Measurements from ENCODE around the gene RIPPLY3.

Gene RIPPLY3

DNA sequence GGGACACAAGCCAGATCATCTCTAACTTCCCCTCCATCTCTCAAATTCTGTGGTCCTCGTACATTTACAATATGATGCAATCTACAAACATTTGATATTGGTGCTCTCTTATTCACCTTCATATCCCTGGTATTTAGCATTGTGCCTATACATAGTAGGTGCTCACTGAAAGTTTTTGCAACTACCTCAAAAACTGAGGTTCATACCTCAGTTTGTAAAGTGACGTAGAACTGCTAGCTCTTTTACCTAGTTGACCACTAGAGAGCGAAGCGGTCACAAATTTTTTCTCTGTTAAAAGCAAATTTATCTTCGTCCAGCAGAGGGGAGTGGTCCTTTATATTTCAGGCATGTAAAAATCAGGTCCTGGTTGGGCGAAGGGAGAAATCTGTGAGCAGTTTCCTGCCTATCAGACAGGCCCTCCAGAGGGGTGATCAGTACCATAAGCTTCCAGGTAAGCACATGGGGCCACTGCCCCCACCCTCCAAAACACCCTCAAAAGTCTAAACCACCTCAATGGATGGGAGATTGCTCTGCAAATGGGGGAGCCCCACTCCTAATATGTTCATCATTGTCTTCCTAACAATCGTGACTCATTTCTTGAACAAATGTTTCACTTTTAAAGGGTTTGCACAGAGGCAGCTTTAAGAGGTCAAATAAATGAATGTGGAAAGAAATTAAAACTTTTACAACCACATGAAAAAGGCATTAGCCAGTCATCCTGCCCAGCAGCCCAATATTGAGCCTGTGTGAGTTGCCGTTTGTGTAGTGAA is 29.4 kb upstream of the RIPPLY3 start:
- TF ChIP-seq POLR2AphosphoS5 (IDR thresholded peaks at IDR 0.05; ENCODE audit: low read depth, low read length) (no peak), TAF1 (IDR thresholded peaks at IDR 0.05; ENCODE audit: borderline replicate concordance, insufficient read depth, low read length) (no peak)

DNA sequence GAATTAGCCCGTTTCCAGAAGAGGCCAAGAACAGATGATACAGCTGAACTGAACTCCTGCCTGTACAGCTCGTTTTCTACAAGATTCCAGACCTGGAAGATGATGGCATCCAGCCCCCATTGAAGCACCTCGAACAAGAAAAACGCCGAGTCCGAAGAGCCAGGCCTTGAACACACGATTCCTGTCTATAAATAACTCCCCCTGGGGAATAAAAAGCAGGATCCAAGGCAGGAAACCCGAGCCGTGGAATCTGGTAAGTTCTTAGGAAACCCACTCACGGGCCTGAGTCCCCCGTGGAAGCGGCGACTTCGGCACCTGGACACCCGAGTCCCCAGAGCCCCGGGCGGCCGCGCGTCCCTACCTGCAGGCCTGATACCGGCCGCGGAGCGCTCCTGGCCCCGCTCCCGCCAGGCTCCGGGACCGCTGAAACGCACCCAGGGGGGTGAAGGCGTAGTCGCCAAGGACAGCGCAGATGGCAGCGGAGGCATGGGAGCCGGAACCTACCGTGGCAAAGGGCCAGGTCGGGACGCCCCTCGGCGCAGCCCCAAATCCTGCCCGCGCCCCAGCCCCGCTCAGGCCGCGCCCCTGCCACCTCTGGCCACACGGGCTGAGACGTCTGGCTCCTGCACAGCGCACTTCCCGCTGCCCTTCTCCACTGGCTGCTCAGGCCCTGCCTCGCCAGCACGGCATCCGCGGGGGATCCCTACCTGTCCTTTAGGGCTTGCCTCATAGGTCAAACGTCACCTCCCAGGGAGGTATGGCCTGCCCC is 26.0 kb upstream of the RIPPLY3 start:
- TF ChIP-seq SIN3A (IDR thresholded peaks at IDR 0.05; ENCODE audit: borderline replicate concordance, insufficient read depth, low read length) (no peak), FOXP2 (optimal IDR thresholded peaks at IDR 0.05; ENCODE audit: borderline replicate concordance, extremely low read depth, extremely low read length, insufficient read depth) (no peak), TAF1 (IDR thresholded peaks at IDR 0.05; ENCODE audit: borderline replicate concordance, insufficient read depth, low read length) (no peak), POLR2AphosphoS5 (IDR thresholded peaks at IDR 0.05; ENCODE audit: low read depth, low read length) (no peak)
- TF ChIP-seq, protein P1, sequence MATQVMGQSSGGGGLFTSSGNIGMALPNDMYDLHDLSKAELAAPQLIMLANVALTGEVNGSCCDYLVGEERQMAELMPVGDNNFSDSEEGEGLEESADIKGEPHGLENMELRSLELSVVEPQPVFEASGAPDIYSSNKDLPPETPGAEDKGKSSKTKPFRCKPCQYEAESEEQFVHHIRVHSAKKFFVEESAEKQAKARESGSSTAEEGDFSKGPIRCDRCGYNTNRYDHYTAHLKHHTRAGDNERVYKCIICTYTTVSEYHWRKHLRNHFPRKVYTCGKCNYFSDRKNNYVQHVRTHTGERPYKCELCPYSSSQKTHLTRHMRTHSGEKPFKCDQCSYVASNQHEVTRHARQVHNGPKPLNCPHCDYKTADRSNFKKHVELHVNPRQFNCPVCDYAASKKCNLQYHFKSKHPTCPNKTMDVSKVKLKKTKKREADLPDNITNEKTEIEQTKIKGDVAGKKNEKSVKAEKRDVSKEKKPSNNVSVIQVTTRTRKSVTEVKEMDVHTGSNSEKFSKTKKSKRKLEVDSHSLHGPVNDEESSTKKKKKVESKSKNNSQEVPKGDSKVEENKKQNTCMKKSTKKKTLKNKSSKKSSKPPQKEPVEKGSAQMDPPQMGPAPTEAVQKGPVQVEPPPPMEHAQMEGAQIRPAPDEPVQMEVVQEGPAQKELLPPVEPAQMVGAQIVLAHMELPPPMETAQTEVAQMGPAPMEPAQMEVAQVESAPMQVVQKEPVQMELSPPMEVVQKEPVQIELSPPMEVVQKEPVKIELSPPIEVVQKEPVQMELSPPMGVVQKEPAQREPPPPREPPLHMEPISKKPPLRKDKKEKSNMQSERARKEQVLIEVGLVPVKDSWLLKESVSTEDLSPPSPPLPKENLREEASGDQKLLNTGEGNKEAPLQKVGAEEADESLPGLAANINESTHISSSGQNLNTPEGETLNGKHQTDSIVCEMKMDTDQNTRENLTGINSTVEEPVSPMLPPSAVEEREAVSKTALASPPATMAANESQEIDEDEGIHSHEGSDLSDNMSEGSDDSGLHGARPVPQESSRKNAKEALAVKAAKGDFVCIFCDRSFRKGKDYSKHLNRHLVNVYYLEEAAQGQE (IDR thresholded peaks at IDR 0.05; ENCODE audit: insufficient read depth in 1 of 2, low read depth in 2 of 2, low read length in 2 of 2), result no peak

DNA sequence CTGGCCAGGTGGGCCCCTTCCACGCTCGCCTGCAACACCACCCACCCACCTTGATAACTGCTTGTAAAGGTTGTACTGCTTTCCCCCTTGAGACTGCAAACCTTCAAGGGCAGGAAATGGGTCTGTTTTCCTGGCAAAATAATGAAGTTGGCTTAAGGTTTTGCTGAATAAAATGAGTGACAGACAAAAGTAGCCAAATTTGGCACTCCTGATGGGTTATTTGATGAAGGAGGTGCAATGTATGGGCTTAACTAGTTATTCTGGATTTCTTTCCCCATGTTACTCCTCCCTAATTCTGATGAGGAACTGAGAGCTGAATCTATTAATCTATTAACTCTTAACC is 25.5 kb upstream of the RIPPLY3 start:
- TF ChIP-seq SIN3A (IDR thresholded peaks at IDR 0.05; ENCODE audit: borderline replicate concordance, insufficient read depth, low read length), result no peak
- no peak for TF ChIP-seq FOXP2 (optimal IDR thresholded peaks at IDR 0.05; ENCODE audit: borderline replicate concordance, extremely low read depth, extremely low read length, insufficient read depth)
- TF ChIP-seq, protein P1 (IDR thresholded peaks at IDR 0.05; ENCODE audit: insufficient read depth in 1 of 2, low read depth in 2 of 2, low read length in 2 of 2), result no peak
- no peak for TF ChIP-seq POLR2AphosphoS5 (IDR thresholded peaks at IDR 0.05; ENCODE audit: low read depth, low read length)
- TF ChIP-seq TAF1 (IDR thresholded peaks at IDR 0.05; ENCODE audit: borderline replicate concordance, insufficient read depth, low read length), result no peak

DNA sequence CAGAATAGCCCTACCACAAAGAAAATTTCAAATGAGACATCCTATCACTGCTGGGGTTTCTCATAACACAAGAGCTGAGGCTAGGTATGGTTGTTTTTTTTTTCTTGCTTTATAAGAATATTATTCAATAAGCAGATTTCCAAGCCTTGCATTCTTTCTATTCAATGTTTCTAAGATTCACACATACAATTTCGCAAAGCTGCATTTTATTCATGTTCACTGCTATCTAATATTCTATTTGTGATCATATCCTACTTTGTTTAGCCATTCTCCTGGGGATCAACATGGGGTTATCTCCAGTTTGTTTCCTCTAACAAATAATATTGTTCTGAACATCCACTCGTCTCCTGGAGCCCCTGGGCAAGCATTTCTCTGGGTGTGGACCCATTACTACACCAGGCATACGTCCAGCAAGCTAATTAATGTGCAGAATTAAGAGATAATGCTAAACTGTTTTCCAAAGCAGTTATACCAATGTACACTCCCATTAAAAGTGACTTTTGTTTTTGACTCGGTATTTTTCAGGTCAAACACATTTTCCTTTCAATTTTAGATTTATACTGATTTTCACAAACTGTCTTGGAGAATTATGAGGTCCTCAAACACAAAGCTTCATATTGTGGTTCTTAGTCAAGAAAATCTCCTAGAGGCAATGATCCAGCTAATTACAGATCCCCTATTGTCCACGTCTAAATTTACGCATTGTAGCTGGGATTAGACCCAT is 24.4 kb upstream of the RIPPLY3 start:
- no peak for TF ChIP-seq POLR2AphosphoS5 (IDR thresholded peaks at IDR 0.05; ENCODE audit: low read depth, low read length)

DNA sequence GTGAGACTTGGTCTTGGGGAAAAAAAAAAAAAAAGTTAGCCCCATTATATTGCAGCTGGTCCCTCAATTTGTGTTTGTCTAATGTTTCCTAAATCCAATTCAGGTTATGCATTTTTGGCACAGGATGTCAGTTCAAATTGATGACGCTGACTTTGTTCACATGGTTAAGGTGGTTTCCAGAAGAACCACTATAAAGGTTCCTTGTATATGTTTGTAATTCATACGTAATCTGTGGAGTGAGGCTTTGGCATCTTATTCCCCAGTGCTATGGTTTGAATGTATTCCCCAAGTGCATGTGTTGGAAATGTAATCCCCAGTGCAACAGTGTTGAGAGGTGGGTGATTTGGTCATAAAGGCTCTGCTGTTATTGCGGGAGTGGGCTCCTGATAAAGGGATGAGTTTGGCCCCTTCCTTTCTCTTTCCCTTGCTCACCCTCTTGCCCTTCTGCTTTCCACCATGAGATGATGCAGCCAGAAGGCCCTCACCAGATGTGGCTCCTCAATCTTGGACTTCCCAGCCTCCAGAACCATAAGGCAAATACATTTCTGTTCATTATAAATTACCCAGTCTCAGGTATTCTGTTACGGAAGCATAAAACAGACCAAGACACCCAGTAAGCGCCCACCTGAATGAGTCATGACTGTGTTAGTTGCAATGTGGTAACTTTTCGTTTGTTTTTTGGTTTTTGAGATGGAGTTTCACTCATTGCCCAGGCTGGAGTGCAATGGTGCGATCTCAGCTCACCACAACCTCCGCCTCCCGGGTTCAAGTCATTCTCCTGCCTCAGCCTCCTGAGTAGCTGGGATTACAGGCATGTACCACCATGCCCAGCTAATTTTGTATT is 20.5 kb upstream of the RIPPLY3 start:
- TF ChIP-seq POLR2AphosphoS5 (IDR thresholded peaks at IDR 0.05; ENCODE audit: low read depth, low read length) (no peak), TAF1 (IDR thresholded peaks at IDR 0.05; ENCODE audit: borderline replicate concordance, insufficient read depth, low read length) (no peak), FOXP2 (optimal IDR thresholded peaks at IDR 0.05; ENCODE audit: borderline replicate concordance, extremely low read depth, extremely low read length, insufficient read depth) (no peak), SIN3A (IDR thresholded peaks at IDR 0.05; ENCODE audit: borderline replicate concordance, insufficient read depth, low read length) (no peak)
- TF ChIP-seq, protein P1 (IDR thresholded peaks at IDR 0.05; ENCODE audit: insufficient read depth in 1 of 2, low read depth in 2 of 2, low read length in 2 of 2), result no peak

All from PFSK-1 (cell line).